ENCODE results near the gene CDH4. TPM values are rescaled to one million over a fixed set of nuclear protein-coding genes. Genes with fewer than 3 reads are reported as not detected.

Gene CDH4
- total and polyA plus RNA-seq, 2 donors (not counting 1 experiment from before 2014, with no cell fraction given) = not detected

DNA sequence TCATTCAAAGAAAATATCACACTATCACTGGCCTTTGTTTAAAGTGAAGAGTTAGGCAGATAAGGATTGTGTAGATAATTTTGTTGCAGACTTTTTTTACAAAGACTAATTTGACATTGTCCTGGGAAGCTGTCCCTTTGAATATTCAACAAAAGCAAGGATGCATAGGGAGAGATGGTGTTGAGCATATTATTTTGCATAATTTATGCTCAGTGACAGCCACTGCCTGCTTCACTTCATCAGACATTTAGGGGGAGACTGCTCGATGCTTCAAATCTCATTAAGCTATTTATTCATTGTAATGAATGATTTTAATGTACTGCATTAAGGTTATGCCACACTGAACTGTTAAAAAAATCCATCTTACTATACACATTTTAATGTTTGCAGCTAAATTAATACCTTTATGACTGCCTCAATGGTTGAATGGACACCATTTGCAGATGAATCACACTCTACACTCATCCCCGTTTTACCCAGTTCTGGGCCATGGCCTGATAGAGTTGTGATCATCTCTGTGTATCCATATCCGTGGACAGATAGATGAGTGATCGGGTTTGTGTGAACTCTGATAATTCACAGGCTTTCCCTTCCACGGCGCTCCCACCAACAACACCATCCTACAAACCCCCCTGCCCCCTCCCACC lies 128.0 kb downstream of the CDH4 start:
- ATAC-seq (ENCODE audit: low read depth) = no peak

DNA sequence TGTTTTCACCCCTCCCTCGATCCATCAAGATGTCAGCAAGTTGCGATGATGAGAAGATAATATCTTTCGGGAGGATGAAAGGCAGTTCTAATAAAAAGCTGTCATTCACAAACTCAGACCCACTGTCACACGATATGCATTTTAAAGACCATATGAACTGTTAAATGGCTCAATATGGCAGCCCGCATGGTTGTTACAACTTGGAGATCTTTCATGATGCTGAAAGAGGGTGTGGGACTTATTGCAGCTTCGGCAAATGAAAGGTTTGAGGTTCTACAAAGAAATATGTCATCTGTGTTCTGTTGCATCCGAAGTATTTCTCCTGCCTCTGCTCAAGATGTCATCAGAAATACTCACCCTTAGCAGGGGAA lies 128.5 kb downstream of the CDH4 start:
- Mint-ChIP-seq H3K27ac (no peak overlapping the region), H3K9me3 (ENCODE audit: insufficient read depth) (peaks cover 2% of the 10 kb centered on the region), H3K27me3 (no peaks in the 10 kb centered on the region), H3K4me3 (no peak overlapping the region), H3K4me1 (no peaks in the 10 kb centered on the region)
- no peak overlapping the region for H2AFZ ChIP-seq (ENCODE audit: insufficient read depth, low read depth, low read length, poor library complexity, severe bottlenecking)
- no peak for TF ChIP-seq EZH2 (IDR thresholded peaks at IDR 0.05; ENCODE audit: borderline replicate concordance, insufficient read depth, low read depth, low read length, poor library complexity, severe bottlenecking)
- no peaks in the 10 kb centered on the region for H4K20me1 ChIP-seq (ENCODE audit: control insufficient read depth, insufficient read depth, low read length, poor library complexity, severe bottlenecking)
- WGBS (ENCODE audit: insufficient coverage) = 80% methylated on average over 1 of the region's 7 CpGs
- H3K9ac ChIP-seq (ENCODE audit: low read length) = no peak overlapping the region
- no peaks in the 10 kb centered on the region for H3K27me3 ChIP-seq (replicated peaks in 1 of 4; ENCODE audit: control extremely low read depth in 1 of 4, control insufficient read depth in 3 of 4, insufficient read depth in 4 of 4, low read length in 3 of 4)
- CTCF ChIA-PET = no interaction called here
- H3K36me3 ChIP-seq (replicated peaks in 1 of 2; ENCODE audit: control extremely low read depth in 1 of 2, control insufficient read depth in 1 of 2, extremely low read depth in 1 of 2, insufficient read depth in 2 of 2, low read length in 1 of 2) = no peaks in the 10 kb centered on the region
- no peak overlapping the region for H3K4me3 ChIP-seq (ENCODE audit: control extremely low read depth in 1 of 5, extremely low read depth in 1 of 5, insufficient read depth in 1 of 5, low read depth in 2 of 5, low read length in 4 of 5)
- intact Hi-C loops (cut with micrococcal nuclease) = no loop called here
- H3K4me2 ChIP-seq (replicated peaks; ENCODE audit: low read depth, low read length, poor library complexity, severe bottlenecking) = no peak overlapping the region
- no peak for ATAC-seq (ENCODE audit: low read depth)
- POLR2A ChIA-PET = no interaction called here
- H3K9me3 ChIP-seq (ENCODE audit: control extremely low read depth in 1 of 3, control insufficient read depth in 2 of 3, insufficient read depth in 1 of 3, low read length in 2 of 3) = peaks cover 0 to 34% (median 0%) of the 10 kb centered on the region in 3 donors
- no peak overlapping the region for H3K27ac ChIP-seq (ENCODE audit: low read length in 2 of 2)
- no peak for DNase-seq
- no peaks in the 10 kb centered on the region for H3K4me1 ChIP-seq (ENCODE audit: control insufficient read depth in 2 of 2, insufficient read depth in 2 of 2, low read length in 2 of 2)
- H3K79me2 ChIP-seq (ENCODE audit: control insufficient read depth, insufficient read depth, low read length) = no peaks in the 10 kb centered on the region

More for the DNA sequence above, 128.0 kb downstream of the CDH4 start:
- CTCF ChIA-PET = no interaction called here
- Histone ChIP-seq H3K4me2 (replicated peaks; ENCODE audit: low read depth, low read length, poor library complexity, severe bottlenecking) (no peak overlapping the region), H3K79me2 (ENCODE audit: control insufficient read depth, insufficient read depth, low read length) (no peaks in the 10 kb centered on the region), H3K27ac (ENCODE audit: low read length in 2 of 2) (no peak overlapping the region), H3K9ac (ENCODE audit: low read length) (no peak overlapping the region), H2AFZ (ENCODE audit: insufficient read depth, low read depth, low read length, poor library complexity, severe bottlenecking) (no peak overlapping the region), H4K20me1 (ENCODE audit: control insufficient read depth, insufficient read depth, low read length, poor library complexity, severe bottlenecking) (no peaks in the 10 kb centered on the region), H3K36me3 (replicated peaks in 1 of 2; ENCODE audit: control extremely low read depth in 1 of 2, control insufficient read depth in 1 of 2, extremely low read depth in 1 of 2, insufficient read depth in 2 of 2, low read length in 1 of 2) (no peaks in the 10 kb centered on the region), H3K4me1 (ENCODE audit: control insufficient read depth in 2 of 2, insufficient read depth in 2 of 2, low read length in 2 of 2) (no peaks in the 10 kb centered on the region), H3K4me3 (ENCODE audit: control extremely low read depth in 1 of 5, extremely low read depth in 1 of 5, insufficient read depth in 1 of 5, low read depth in 2 of 5, low read length in 4 of 5) (no peak overlapping the region), H3K27me3 (replicated peaks in 1 of 4; ENCODE audit: control extremely low read depth in 1 of 4, control insufficient read depth in 3 of 4, insufficient read depth in 4 of 4, low read length in 3 of 4) (no peaks in the 10 kb centered on the region), H3K9me3 (ENCODE audit: control extremely low read depth in 1 of 3, control insufficient read depth in 2 of 3, insufficient read depth in 1 of 3, low read length in 2 of 3) (peaks cover 0 to 29% (median 0%) of the 10 kb centered on the region in 3 donors)
- POLR2A ChIA-PET = no interaction called here
- intact Hi-C loops (cut with micrococcal nuclease) = no loop called here
- TF ChIP-seq, protein P1, sequence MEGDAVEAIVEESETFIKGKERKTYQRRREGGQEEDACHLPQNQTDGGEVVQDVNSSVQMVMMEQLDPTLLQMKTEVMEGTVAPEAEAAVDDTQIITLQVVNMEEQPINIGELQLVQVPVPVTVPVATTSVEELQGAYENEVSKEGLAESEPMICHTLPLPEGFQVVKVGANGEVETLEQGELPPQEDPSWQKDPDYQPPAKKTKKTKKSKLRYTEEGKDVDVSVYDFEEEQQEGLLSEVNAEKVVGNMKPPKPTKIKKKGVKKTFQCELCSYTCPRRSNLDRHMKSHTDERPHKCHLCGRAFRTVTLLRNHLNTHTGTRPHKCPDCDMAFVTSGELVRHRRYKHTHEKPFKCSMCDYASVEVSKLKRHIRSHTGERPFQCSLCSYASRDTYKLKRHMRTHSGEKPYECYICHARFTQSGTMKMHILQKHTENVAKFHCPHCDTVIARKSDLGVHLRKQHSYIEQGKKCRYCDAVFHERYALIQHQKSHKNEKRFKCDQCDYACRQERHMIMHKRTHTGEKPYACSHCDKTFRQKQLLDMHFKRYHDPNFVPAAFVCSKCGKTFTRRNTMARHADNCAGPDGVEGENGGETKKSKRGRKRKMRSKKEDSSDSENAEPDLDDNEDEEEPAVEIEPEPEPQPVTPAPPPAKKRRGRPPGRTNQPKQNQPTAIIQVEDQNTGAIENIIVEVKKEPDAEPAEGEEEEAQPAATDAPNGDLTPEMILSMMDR (IDR thresholded peaks at IDR 0.05) = no peak
- no peak for TF ChIP-seq EZH2 (IDR thresholded peaks at IDR 0.05; ENCODE audit: borderline replicate concordance, insufficient read depth, low read depth, low read length, poor library complexity, severe bottlenecking)
- DNase-seq = no peak
- no peaks in the 10 kb centered on the region for H3K4me1 Mint-ChIP-seq
- H3K4me3 Mint-ChIP-seq = no peak overlapping the region
- peaks cover 2% of the 10 kb centered on the region for H3K9me3 Mint-ChIP-seq (ENCODE audit: insufficient read depth)
- no CpG with 5 or more reads among the region's 6 CpGs for WGBS (ENCODE audit: insufficient coverage)
- no peaks in the 10 kb centered on the region for H3K27me3 Mint-ChIP-seq
- H3K27ac Mint-ChIP-seq = no peak overlapping the region

Data from B cell (primary cell).